ENCODE results near the gene PANX1.

- TF ChIP-seq CTCF (IDR thresholded peaks at IDR 0.05; ENCODE audit: insufficient read depth, low read length, poor library complexity, severe bottlenecking): no peak
- no peak for TF ChIP-seq EZH2phosphoT487 (conservative IDR thresholded peaks at IDR 0.05; ENCODE audit: low read length)
Measured at GRCh38 chr11:94117197-94117574, 11.5 kb upstream of the PANX1 start.

Measured in SU-DHL-6 (cell line).